IMR-90 (cell line): ENCODE results near the gene CDK7. TPM values are rescaled to one million over a fixed set of nuclear protein-coding genes. Genes with fewer than 3 reads are reported as not detected.
A peak's percentile ranks its signal among the peaks of the same experiment; 100 is the strongest.

Experiments
- ATAC-seq: fragments of 200-7000 bp; cut with Tn5 transposase; 2 replicates; pipeline ENCODE4 v1.9.1; 2020; ENCODE audit warnings: low read depth, mild to moderate bottlenecking, moderate library complexity
- BruUV-seq: library from RNA; stranded (reverse); fragments of 400-500 nt; replicated peaks from 2 replicates; lab custom pipeline; 2021; lab: Mats Ljungman, UMichigan
- CTCF ChIA-PET: fragments of 300-600 bp; formaldehyde crosslinking; extraction: SDS; loops from one replicate; lab custom pipeline; 2021; ENCODE audit warnings: antibody characterized with exemption; lab: Yijun Ruan, JAX
- POLR2A ChIA-PET: fragments of 300-600 bp; sonication (Branson Sonifier 250); formaldehyde crosslinking; loops from one replicate; lab custom pipeline; 2022; ENCODE audit warnings: antibody characterized with exemption; ENCODE audit not compliant: unreplicated experiment; lab: Charles Lee
- DNase-seq: peaks from one replicate; pipeline ENCODE4 v3.0.0; 2013
- H2AFZ ChIP-seq: replicated peaks from 2 replicates; pipeline ENCODE3; 2013; ENCODE audit warnings: low read length, mild to moderate bottlenecking; ENCODE audit not compliant: poor library complexity
- H2AK5ac ChIP-seq: 2 replicates; pipeline ENCODE4 v1.6.1; 2013; ENCODE audit warnings: low read depth, low read length, inconsistent platforms
- H2AK9ac ChIP-seq: replicated peaks from 2 replicates; pipeline ENCODE3; 2013; ENCODE audit warnings: mild to moderate bottlenecking, low read depth, low read length, moderate library complexity; ENCODE audit not compliant: poor library complexity
- H2BK120ac ChIP-seq: 2 replicates; pipeline ENCODE4 v1.6.1; 2013; ENCODE audit warnings: low read depth, low read length, inconsistent platforms
- H2BK15ac ChIP-seq: 3 replicates; pipeline ENCODE4 v1.6.1; 2013; ENCODE audit warnings: low read depth, low read length, inconsistent platforms
- H2BK20ac ChIP-seq: 2 replicates; pipeline ENCODE4 v1.6.1; 2013; ENCODE audit warnings: low read depth, mild to moderate bottlenecking, inconsistent platforms, low read length, moderate library complexity
- H2BK5ac ChIP-seq: 2 replicates; pipeline ENCODE4 v1.6.1; 2013; ENCODE audit warnings: mild to moderate bottlenecking, low read depth, low read length, inconsistent platforms; ENCODE audit not compliant: poor library complexity, severe bottlenecking
- H3K14ac ChIP-seq: replicated peaks from 2 replicates; pipeline ENCODE4 v1.6.1; 2013; ENCODE audit warnings: low read depth, low read length, inconsistent platforms
- H3K18ac ChIP-seq: 2 replicates; pipeline ENCODE4 v1.6.1; 2013; ENCODE audit warnings: low read depth, low read length, control low read depth
- H3K23ac ChIP-seq: 2 replicates; pipeline ENCODE4 v1.6.1; 2013; ENCODE audit warnings: low read depth, low read length, inconsistent platforms
- H3K27ac ChIP-seq: 2 replicates; pipeline ENCODE4 v1.5.1; 2013; ENCODE audit warnings: mild to moderate bottlenecking, control low read depth, low read length; ENCODE audit not compliant: insufficient read depth
- H3K27me3 ChIP-seq: 2 replicates; pipeline ENCODE4 v1.6.1; 2013; ENCODE audit warnings: low read length; ENCODE audit not compliant: control insufficient read depth, insufficient read depth
- H3K36me3 ChIP-seq: 2 replicates; pipeline ENCODE4 v1.6.1; 2013; ENCODE audit warnings: low read length, mixed read lengths; ENCODE audit not compliant: control insufficient read depth, insufficient read depth
- H3K4ac ChIP-seq: 2 replicates; pipeline ENCODE4 v1.6.1; 2013; ENCODE audit warnings: low read depth, low read length, inconsistent platforms
- H3K4me1 ChIP-seq: 2 replicates; pipeline ENCODE4 v1.6.1; 2013; ENCODE audit warnings: low read length, mixed read lengths; ENCODE audit not compliant: control insufficient read depth, insufficient read depth
- H3K4me2 ChIP-seq: 2 replicates; pipeline ENCODE4 v1.6.1; 2013; ENCODE audit warnings: low read depth, mild to moderate bottlenecking, control low read depth, low read length, moderate library complexity
- H3K4me3 ChIP-seq: 2 replicates; pipeline ENCODE4 v1.5.1; 2013; ENCODE audit warnings: low read depth, mild to moderate bottlenecking, control low read depth, low read length, moderate library complexity; ENCODE audit not compliant: insufficient read depth
- H3K56ac ChIP-seq: 2 replicates; pipeline ENCODE4 v1.6.1; 2013; ENCODE audit warnings: low read length, inconsistent platforms; ENCODE audit not compliant: insufficient read depth; ENCODE audit errors: extremely low read depth
- H3K79me1 ChIP-seq, 2 experiments: 2 replicates each; pipeline ENCODE4 v1.6.1; 2013; ENCODE audit warnings: low read length in 2 of 2, inconsistent platforms in 1 of 2, low read depth in 1 of 2
- H3K9ac ChIP-seq: 2 replicates; pipeline ENCODE4 v1.6.1; 2013; ENCODE audit warnings: low read depth, low read length, control low read depth
- H3K9me1 ChIP-seq: 2 replicates; pipeline ENCODE4 v1.6.1; 2013; ENCODE audit warnings: low read length, inconsistent platforms; ENCODE audit not compliant: insufficient read depth
- H3K9me3 ChIP-seq: 2 replicates; pipeline ENCODE4 v1.6.1; 2013; ENCODE audit warnings: low read length; ENCODE audit not compliant: control insufficient read depth, insufficient read depth
- H4K20me1 ChIP-seq: 2 replicates; pipeline ENCODE4 v1.6.1; 2013; ENCODE audit warnings: low read length, inconsistent platforms; ENCODE audit not compliant: insufficient read depth
- H4K5ac ChIP-seq: 2 replicates; pipeline ENCODE4 v1.6.1; 2013; ENCODE audit warnings: mild to moderate bottlenecking, low read depth, low read length, control low read depth
- H4K8ac ChIP-seq, 2 experiments: 2 replicates each; pipeline ENCODE4 v1.6.1; 2013; ENCODE audit warnings: low read depth in 2 of 2, low read length in 2 of 2, control low read depth in 1 of 2, inconsistent platforms in 1 of 2
- H4K91ac ChIP-seq: 2 replicates; pipeline ENCODE4 v1.6.1; 2013; ENCODE audit warnings: low read depth, low read length, inconsistent platforms; ENCODE audit not compliant: insufficient read depth
- BHLHE40 ChIP-seq: fragments of 150-350 bp; IDR thresholded peaks from 2 replicates; pipeline ENCODE4 v1.6.1; 2016; ENCODE audit warnings: mild to moderate bottlenecking, low read depth, low read length
- CHD1 ChIP-seq: IDR thresholded peaks from 2 replicates; pipeline ENCODE4 v1.6.1; 2012; ENCODE audit warnings: low read depth, low read length, improper control_type of control experiment
- FOS ChIP-seq: fragments of 150-350 bp; IDR thresholded peaks from 2 replicates; pipeline ENCODE4 v1.6.1; 2016; ENCODE audit warnings: low read depth, low read length
- MXI1 ChIP-seq: IDR thresholded peaks from 2 replicates; pipeline ENCODE4 v1.6.1; 2012; ENCODE audit warnings: low read depth, mild to moderate bottlenecking, low read length, moderate library complexity, borderline replicate concordance
- RAD21 ChIP-seq: IDR thresholded peaks from 2 replicates; pipeline ENCODE4 v1.6.1; 2012; ENCODE audit warnings: low read length, improper control_type of control experiment
- RCOR1 ChIP-seq: IDR thresholded peaks from 2 replicates; pipeline ENCODE4 v1.6.1; 2012; ENCODE audit warnings: mild to moderate bottlenecking, low read length, improper control_type of control experiment; ENCODE audit not compliant: insufficient replicate concordance
- WGBS, 2 experiments: methylation state at CpG; one replicate each; pipeline versions ENCODE4 v1.1.5 to v1.1.7; 2013; ENCODE audit warnings: missing lambda C conversion rate in 2 of 2; ENCODE audit not compliant: insufficient read length in 1 of 2; ENCODE audit errors: extremely low coverage in 2 of 2; 5-methylcytosine and 5-hydroxymethylcytosine counted together
- dilution Hi-C: fragments of 300-500 bp; cut with HindIII; formaldehyde crosslinking; loops from one replicate; pipeline ENCODE4 v1.14.3; 2018; ENCODE audit warnings: low sequenced_read_pairs; ENCODE audit not compliant: unreplicated experiment
- in situ Hi-C: fragments of 300-500 bp; cut with MboI; formaldehyde crosslinking; loops from 3 replicates; pipeline ENCODE4 v1.14.3; 2019; ENCODE audit warnings: low sequenced_read_pairs, inconsistent platforms, mixed read lengths
- intact Hi-C: fragments of 100-400 bp; cut with micrococcal nuclease; formaldehyde crosslinking; loops from 2 replicates; pipeline ENCODE4 v1.10.0; 2022
- polyA plus RNA-seq, 3 experiments: library from polyadenylated mRNA; depleted of rRNA; stranded (reverse); fragments of >200 nt; gene quantifications; 2 replicates each; pipeline ENCODE4 v1.2.3, GENCODE V29; 2012; ENCODE audit warnings: low replicate concordance in 1 of 3
- total RNA-seq: library from RNA; depleted of rRNA; stranded (reverse); fragments of >200 nt; gene quantifications from 2 replicates; pipeline ENCODE4 v1.2.3, GENCODE V29; 2012
- TF ChIP-seq, protein P1 (sequence below): fragments of 150-350 bp; IDR thresholded peaks from 2 replicates; pipeline ENCODE4 v1.6.1; 2016; ENCODE audit warnings: low read depth, mild to moderate bottlenecking, low read length, moderate library complexity, borderline replicate concordance
- TF ChIP-seq, protein P2 (sequence below): fragments of 150-350 bp; IDR thresholded peaks from 2 replicates; pipeline ENCODE4 v1.6.1; 2017; ENCODE audit warnings: mild to moderate bottlenecking, antibody characterized with exemption, low read length, low read depth

Gene CDK7
- total and polyA plus RNA-seq, 2 of the 4 experiments (the other 2 are of a cell fraction), result 59.8 to 65.6 TPM

DNA sequence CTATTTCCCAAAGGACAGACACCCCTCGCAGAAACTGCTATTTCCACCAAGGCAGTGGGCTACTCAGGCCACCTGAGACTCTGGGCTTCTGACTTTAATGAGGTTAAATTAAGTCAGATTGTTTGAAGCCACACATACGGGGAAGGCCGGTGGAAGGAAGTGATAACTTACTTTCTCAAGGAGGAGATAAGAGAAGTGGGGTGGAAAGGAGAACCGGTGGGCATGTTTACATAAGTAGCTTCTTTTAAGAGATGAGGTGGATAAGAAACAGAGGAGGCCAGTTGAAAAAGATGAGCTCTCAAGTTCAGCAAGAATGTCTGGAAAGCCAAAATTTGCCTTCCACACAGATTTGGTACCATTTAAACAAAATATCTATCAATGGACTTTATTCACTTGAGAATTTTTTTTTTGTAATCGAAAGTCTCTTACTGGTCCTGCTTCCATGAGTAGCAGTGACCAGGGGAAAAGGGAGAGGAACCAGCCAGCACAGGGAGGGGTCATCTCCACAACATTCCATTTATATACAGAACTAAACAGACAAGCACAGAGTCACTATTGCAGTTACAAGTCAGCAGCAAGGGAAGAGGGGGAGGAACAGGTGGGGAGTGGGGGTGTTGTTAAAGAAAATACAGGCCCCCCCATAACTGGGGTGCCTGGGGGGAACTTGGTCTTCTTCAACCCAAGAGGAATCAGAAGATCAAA, 77.9 kb downstream of the CDK7 start:
- no CpG with 5 or more reads among the region's 5 CpGs for WGBS, 2 experiments
- no peak overlapping the region for H3K4ac ChIP-seq

More for the DNA sequence above, 77.9 kb downstream of the CDK7 start:
- Histone ChIP-seq H3K4me1 (no peaks in the 10 kb centered on the region), H3K79me1 (no peaks in the 10 kb centered on the region), H4K8ac (no peak overlapping the region), H4K5ac (no peak overlapping the region), H2AK9ac (no peak overlapping the region), H3K36me3 (no peaks in the 10 kb centered on the region), H3K14ac (no peak overlapping the region), H4K91ac (no peak overlapping the region), H3K4me3 (no peak overlapping the region), H2AK5ac (no peak overlapping the region), H3K27me3 (no peaks in the 10 kb centered on the region), H3K4me2 (no peak overlapping the region), H2AFZ (no peak overlapping the region), H3K18ac (no peak overlapping the region), H2BK15ac (no peak overlapping the region), H3K9me3 (no peaks in the 10 kb centered on the region), H3K9me1 (no peaks in the 10 kb centered on the region), H3K56ac (no peak overlapping the region), H3K9ac (no peak overlapping the region), H2BK120ac (no peak overlapping the region), H4K20me1 (no peaks in the 10 kb centered on the region), H2BK5ac (no peak overlapping the region), H2BK20ac (no peak overlapping the region), H3K27ac (no peak overlapping the region), H3K23ac (no peak overlapping the region)
- no TSS peak for BruUV-seq
- ATAC-seq, result peak; percentile 51; the same call in 1 of the 2 replicates
- dilution Hi-C loops, result no loop called here
- TF ChIP-seq, protein P1, sequence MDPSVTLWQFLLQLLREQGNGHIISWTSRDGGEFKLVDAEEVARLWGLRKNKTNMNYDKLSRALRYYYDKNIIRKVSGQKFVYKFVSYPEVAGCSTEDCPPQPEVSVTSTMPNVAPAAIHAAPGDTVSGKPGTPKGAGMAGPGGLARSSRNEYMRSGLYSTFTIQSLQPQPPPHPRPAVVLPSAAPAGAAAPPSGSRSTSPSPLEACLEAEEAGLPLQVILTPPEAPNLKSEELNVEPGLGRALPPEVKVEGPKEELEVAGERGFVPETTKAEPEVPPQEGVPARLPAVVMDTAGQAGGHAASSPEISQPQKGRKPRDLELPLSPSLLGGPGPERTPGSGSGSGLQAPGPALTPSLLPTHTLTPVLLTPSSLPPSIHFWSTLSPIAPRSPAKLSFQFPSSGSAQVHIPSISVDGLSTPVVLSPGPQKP, result no peak
- TF ChIP-seq FOS (no peak), BHLHE40 (no peak), RAD21 (no peak), RCOR1 (no peak), CHD1 (no peak), MXI1 (no peak)
- TF ChIP-seq, protein P2, sequence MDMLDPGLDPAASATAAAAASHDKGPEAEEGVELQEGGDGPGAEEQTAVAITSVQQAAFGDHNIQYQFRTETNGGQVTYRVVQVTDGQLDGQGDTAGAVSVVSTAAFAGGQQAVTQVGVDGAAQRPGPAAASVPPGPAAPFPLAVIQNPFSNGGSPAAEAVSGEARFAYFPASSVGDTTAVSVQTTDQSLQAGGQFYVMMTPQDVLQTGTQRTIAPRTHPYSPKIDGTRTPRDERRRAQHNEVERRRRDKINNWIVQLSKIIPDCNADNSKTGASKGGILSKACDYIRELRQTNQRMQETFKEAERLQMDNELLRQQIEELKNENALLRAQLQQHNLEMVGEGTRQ, result no peak
- intact Hi-C loops, result no loop called here
- in situ Hi-C loops, result no loop called here
- ChIA-PET POLR2A (no interaction called here), CTCF (interaction anchor here (0.7 kb wide), 1 partner anchor 11 kb away, joined by 9 read pairs; no protein-coding TSS in a partner anchor)
- no peak for DNase-seq
